NB4 (cell line): ENCODE results near the gene HS6ST1.

Source experiments
- MAX ChIP-seq: IDR thresholded peaks from 2 replicates; pipeline ENCODE4 v1.6.1; 2011; ENCODE audit warnings: low read depth, low read length
- POLR2A ChIP-seq: IDR thresholded peaks from 2 replicates; pipeline ENCODE4 v1.6.1; 2011; ENCODE audit warnings: mild to moderate bottlenecking; ENCODE audit not compliant: insufficient read length; ENCODE audit errors: extremely low read depth
- TF ChIP-seq, protein P1 (sequence below): IDR thresholded peaks from one replicate; pipeline ENCODE4 v1.5.1; 2012; ENCODE audit warnings: low read depth, low read length

GRCh38 chr2:128232965-128233789 is 85.5 kb downstream of the HS6ST1 start:
- TF ChIP-seq, protein P1, sequence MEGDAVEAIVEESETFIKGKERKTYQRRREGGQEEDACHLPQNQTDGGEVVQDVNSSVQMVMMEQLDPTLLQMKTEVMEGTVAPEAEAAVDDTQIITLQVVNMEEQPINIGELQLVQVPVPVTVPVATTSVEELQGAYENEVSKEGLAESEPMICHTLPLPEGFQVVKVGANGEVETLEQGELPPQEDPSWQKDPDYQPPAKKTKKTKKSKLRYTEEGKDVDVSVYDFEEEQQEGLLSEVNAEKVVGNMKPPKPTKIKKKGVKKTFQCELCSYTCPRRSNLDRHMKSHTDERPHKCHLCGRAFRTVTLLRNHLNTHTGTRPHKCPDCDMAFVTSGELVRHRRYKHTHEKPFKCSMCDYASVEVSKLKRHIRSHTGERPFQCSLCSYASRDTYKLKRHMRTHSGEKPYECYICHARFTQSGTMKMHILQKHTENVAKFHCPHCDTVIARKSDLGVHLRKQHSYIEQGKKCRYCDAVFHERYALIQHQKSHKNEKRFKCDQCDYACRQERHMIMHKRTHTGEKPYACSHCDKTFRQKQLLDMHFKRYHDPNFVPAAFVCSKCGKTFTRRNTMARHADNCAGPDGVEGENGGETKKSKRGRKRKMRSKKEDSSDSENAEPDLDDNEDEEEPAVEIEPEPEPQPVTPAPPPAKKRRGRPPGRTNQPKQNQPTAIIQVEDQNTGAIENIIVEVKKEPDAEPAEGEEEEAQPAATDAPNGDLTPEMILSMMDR, result peak; percentile 92
- peak; percentile 82 for TF ChIP-seq MAX
- TF ChIP-seq POLR2A, result no peak
